GM12892 (cell line): Measurements from ENCODE around the gene GFRA1.

Experiments
- DNase-seq: peaks from one replicate; pipeline ENCODE4 v3.0.0; 2011; ENCODE audit not compliant: insufficient read length
- FAIRE-seq: peaks from 2 replicates; lab custom pipeline; 2011; peaks lifted over from hg19 to GRCh38; lab: Jason Lieb, UNC
- POLR2A ChIP-seq: IDR thresholded peaks from 2 replicates; pipeline ENCODE4 v1.6.1; 2011; ENCODE audit warnings: low read depth, low read length, control low read depth
- POLR2AphosphoS5 ChIP-seq: IDR thresholded peaks from 2 replicates; pipeline ENCODE4 v1.6.1; 2011; ENCODE audit warnings: low read depth, low read length, control low read depth
- TAF1 ChIP-seq: IDR thresholded peaks from 2 replicates; pipeline ENCODE4 v1.6.1; 2011; ENCODE audit warnings: low read depth, mild to moderate bottlenecking, control low read depth, low read length, borderline replicate concordance

Gene GFRA1

DNA sequence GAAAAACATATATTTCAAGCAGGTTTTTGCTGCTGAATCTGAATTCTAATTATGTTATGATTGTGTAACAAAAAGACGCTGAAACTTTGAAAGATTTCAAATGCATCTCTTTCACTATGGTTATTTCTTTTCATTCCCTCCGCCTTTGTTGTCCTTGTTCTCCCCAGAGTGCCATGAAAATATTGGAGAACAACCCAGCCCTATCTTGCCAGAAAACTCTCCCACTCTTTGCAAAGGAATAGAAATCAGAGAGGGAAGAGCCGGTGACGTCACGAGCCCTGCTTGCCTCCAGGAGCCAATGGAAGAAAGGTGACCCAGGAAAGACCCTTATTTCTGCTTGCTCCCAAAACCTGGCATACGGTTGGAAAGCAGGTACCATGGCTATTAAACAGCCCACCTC, 3.4 kb downstream of the GFRA1 start:
- no peak for TF ChIP-seq TAF1
- no peak for TF ChIP-seq POLR2AphosphoS5
- TF ChIP-seq POLR2A: no peak
- FAIRE-seq: no peak
- no peak for DNase-seq

DNA sequence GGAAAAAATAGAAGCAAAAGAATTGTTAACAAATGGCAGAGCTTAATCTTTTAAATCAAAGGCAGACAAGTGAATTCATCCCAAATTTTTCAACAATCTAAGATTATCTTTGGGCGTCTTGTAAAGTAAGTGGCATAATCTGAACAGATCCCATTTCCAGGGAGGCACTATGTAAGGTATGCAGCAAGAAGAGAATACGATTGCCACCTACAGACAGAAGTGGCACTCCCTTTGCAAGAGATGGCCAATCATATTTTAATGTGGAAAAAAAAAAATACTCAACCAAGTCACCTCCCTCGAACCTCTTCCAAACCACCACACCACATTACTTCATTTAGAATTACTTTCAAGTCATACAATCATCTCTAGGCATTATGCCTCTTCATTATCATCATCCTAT, 4.0 kb downstream of the GFRA1 start:
- no peak for DNase-seq
- no peak for FAIRE-seq
- TF ChIP-seq TAF1: no peak
- TF ChIP-seq POLR2AphosphoS5: no peak
- TF ChIP-seq POLR2A: no peak

DNA sequence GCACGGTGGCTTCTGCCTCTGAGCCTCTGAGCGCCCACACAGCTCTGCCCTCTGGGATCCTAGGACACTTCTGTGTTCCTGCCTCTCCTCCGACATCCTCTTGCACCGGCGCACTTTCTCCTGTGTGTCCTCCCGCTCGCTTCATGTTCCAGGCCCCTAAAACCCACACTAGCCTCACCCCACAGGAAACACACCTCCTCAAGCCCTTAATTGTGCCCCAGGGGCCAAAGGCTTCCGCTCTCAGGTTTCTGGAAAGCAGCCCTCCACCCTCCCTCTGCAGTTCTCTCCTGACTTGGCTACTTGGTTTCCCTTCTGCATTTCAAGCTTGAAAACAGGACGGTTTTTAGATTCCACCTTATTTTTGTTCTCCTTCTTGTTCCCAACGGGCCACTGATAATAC, 7.3 kb downstream of the GFRA1 start:
- no peak for FAIRE-seq

GRCh38 chr10:116263870-116264655, 8.9 kb downstream of the GFRA1 start:
- no peak for DNase-seq
- no peak for FAIRE-seq

More for the DNA sequence above, 7.3 kb downstream of the GFRA1 start:
- no peak for DNase-seq
- TF ChIP-seq TAF1 (no peak), POLR2AphosphoS5 (no peak), POLR2A (no peak)

DNA sequence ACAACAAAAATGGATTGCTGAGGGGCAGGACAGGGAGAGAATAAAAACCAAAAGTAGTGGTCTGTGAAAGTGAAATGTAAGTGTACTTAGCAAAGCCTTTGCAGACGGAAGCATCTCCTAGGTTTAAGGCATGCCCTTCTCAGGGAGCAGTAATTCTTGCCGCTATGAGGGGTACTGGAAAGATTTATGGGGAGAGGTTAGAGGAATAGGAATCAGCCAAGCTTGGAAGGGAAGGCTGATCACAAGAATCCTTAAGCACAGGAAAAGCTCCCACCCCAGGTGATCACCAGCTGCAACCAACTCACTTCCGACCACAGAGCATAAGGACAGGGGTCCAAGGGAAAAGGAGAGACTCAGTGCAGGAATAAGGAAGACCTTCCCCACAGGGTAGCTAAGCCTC, 10.3 kb downstream of the GFRA1 start:
- FAIRE-seq: no peak
- TF ChIP-seq POLR2AphosphoS5: no peak
- no peak for TF ChIP-seq TAF1
- TF ChIP-seq POLR2A: no peak
- DNase-seq: no peak

More at GRCh38 chr10:116263870-116264655, 8.9 kb downstream of the GFRA1 start:
- no peak for TF ChIP-seq TAF1
- no peak for TF ChIP-seq POLR2AphosphoS5
- TF ChIP-seq POLR2A: no peak

GRCh38 chr10:116260599-116260998, 12.4 kb downstream of the GFRA1 start:
- TF ChIP-seq POLR2A (no peak), TAF1 (no peak), POLR2AphosphoS5 (no peak)
- FAIRE-seq (no peak), DNase-seq (no peak)

DNA sequence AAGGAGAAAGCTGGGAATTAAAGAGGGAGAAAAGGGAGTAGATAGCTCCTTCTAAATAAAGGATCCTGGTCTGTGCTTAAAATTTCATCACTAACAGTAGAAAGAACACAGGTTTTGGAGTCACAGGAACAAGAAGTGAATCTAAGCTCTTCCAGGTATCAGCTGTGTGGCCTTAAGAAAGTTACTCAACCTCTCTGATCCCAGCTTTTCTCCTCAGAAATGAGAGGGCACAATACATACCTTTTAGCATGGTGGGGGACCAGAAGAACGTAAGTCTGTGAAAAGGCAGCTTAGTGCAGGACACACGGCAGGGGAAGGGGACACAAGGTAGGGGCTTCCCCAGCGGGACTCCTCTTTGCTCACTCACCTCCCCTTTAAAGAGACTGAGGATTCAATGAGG, 13.4 kb downstream of the GFRA1 start:
- TF ChIP-seq POLR2A (no peak), POLR2AphosphoS5 (no peak), TAF1 (no peak)
- DNase-seq (no peak), FAIRE-seq (no peak)

DNA sequence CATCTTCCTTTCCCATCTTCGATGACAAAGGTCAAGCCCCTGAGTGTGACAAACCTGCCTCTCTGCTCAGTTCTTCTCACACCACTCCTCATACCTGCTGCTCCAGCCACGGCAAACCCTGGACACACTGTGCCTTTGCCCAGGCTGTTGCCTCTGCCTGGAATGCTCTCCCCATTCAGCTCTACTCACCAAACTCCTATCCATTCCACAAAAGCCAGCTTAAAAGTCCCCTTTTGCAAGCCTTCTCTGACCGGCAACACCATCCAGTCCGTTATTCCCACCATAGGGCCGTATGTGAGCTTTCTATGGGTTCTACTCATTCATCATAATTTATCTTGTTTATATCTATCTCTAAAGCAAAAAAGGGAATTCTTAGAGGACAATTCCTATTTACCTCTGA, 15.2 kb downstream of the GFRA1 start:
- DNase-seq (no peak), FAIRE-seq (no peak)
- TF ChIP-seq POLR2A (no peak), TAF1 (no peak), POLR2AphosphoS5 (no peak)

DNA sequence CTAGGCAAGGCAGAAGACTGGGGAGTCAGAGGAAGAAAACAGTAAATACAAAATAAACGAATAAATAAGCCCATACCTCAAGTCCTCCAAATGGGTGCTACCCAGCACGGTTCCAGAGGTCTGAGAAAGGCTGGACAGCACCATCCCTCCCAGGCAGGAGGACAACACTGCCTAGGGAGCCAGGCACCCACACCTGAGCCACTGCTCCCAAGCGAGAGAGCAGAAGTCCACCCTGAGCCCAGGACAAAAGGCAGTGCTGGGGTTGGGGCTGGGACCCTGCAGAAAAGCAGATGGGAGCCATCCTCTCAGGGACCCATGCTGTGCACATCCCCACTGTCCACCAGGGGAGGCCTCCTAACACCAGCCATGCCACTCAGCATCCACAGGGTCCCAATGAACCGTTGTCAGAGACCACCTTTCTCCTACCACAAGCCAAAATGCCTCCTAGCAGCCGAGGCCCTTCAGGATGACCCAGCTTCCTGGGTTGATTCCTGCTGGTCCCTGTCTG, 16.2 kb downstream of the GFRA1 start:
- TF ChIP-seq TAF1: no peak
- TF ChIP-seq POLR2A: no peak
- TF ChIP-seq POLR2AphosphoS5: no peak
- DNase-seq (no peak), FAIRE-seq (no peak)

DNA sequence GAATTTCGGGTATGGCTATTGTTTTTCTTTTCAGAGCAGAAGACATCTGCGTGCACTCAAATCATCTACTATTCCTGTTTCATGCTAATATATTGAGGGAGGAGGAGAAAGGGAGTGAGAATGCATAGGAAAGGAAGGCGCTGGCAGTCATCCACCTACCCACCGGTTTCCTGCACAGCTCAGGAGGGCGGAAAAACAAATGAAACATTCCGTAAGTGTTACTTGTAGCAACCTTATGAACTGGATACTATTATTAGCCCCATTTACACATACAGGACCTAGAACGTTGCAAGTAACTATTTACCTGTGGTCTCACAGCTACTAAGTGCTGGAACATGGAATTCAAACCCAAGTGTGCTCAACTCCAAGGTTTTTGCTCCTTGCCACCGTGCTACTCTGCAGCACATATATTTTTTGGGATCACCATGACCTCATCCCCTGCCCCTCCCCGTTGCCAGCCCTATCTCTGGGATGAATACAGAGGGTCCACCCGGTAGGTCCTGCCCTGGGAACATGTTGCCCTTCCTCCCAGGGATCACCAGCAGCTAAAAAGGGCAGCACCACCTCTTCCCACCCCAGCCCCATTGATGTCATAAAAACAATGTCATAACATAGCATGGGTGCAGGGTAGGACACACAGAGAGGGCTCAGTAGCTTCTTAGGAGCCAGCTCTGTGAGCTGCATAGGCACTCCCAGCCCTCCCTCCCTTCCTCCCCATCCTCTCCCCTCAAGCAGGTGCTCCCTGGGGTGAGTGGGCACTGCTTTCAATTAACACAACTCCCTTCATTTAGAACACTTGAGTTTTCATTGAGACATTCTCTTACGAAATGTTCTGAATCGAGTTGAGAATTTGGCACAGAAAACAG, 16.9 kb downstream of the GFRA1 start:
- no peak for DNase-seq
- TF ChIP-seq POLR2A (no peak), TAF1 (no peak), POLR2AphosphoS5 (no peak)
- FAIRE-seq: no peak

- FAIRE-seq (no peak), DNase-seq (no peak)
- TF ChIP-seq POLR2A (no peak), POLR2AphosphoS5 (no peak), TAF1 (no peak)
These were observed 18.4 kb downstream of the GFRA1 start for GRCh38 chr10:116254422-116255155.
